GM03348 (cell line): Measurements from ENCODE around the gene ABHD14A.
A peak's percentile ranks its signal among the peaks of the same experiment; 100 is the strongest.
"Not testable (repeated sequence)": the region's sequence is repeated elsewhere in the genome, so short reads cannot be mapped to it uniquely, and the experiment has no call there.

Experiments used
- DNase-seq: peaks from one replicate; pipeline ENCODE4 v3.0.0; 2012; ENCODE audit warnings: low spot score

ABHD14A gene

DNA sequence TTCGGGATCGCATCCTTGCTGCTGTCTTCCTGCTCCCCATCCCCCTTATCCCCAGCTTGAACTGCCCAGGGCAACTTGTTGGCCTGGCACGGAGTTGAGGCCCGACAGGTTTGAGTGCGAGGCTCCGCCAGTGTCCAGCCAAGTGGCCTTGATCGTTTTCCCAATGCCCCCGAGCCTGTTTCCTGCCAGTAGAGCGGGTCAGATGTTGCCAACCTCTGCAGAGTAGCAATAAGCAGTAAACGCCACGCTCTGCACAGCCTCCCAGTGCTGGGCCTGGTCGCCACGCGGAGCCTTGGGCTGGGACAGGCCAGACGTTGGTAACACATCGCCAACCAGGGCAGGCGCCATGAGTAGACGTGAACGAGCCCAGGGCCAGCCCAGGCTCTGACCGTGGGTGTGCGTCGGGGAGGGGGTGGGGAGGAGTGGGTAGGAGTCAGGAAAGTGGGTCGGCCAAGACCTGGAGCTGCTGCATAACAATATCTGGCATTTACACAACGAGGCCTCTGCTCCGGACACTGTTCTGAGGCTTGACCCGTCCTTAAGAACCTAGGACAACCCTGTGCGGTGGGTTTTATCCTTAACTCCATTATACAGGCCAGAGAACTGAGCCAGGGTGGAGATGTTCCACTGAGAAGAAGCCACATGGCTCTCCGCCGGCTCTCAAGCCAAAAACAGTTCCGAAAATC, 444 bp upstream of the ABHD14A start:
- peak; percentile 49 for DNase-seq

DNA sequence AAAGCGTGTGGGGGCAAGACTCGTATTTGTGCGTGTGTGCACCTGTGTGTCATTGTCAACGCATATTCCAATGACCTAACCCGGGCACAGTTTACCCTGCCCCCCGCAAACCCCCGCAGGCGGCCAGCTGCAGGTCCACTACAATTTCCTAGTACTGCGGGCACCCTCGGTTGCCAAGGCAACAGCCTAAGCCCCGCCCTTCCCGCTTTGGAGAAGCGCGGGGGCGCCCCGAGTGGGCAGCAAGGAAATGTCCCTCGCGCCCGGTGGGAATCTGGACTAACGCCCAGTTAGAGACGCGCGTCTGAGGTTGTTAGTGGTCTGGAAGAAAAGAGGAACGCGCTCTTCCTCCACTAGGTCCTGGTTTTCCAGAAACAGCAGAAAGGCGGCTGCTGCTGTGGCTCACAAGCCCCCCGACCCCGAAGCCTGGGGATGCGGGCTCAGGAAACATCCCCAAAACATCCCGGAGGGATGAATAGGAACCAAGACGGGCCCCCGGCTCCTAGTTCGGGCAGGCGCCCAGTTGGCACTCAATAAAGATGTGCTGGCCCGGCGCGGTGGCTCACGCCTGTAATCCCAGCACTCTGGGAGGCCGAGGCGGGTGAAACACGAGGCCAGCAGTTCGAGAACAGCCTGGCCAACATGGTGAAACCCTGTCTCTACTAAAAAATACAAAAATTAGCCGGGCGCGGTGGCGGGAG, 1.1 kb downstream of the ABHD14A start:
- DNase-seq = peak; percentile 59

DNA sequence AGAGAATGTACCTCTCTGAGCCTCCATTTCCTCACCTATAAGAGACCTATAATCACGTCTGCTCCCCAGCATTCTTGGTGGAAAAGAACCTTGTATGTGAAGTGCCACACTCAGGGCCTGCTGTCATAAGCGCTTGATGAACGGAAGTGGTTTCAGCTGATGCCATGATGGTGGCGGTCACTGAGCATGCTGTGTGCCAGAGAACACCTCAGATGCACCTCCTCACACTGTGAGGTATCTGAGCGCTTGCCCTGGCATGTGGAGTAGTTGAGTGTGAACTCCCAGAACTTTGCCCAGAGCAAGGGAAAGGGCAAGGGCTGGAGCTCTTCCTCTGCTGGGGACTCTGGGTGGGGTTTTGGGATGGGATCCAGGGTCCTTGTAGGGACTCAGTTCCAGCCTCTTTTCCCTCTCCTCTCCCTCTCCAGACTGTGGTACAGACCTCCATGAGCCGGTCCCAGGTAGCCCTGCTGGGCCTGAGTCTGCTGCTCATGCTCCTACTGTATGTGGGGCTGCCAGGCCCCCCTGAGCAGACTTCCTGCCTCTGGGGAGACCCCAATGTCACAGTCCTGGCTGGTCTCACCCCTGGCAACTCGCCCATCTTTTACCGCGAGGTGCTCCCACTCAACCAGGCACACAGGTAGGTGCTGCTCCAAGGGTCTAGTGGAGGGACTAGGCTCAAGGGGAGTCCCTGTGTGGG, 2.7 kb downstream of the ABHD14A start:
- no peak for DNase-seq

DNA sequence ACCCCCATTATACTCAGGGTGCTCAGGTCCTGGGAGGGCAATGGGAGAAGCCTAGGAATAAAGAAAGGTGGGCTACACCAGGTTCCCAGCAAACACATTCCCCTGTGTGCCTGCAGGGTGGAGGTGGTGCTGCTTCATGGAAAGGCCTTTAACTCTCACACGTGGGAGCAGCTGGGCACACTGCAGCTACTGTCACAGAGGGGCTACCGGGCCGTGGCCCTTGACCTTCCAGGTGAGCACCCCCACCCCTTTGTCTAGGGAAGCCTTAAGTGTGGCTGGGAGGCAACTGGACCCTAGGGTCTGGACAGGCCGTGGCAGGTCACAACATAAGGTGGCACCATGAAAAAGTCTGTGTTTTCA, 3.3 kb downstream of the ABHD14A start:
- no peak for DNase-seq

GRCh38 chr3:51980253-51980652, 5.4 kb downstream of the ABHD14A start:
- DNase-seq = no peak

GRCh38 chr3:51982352-51982837, 7.5 kb downstream of the ABHD14A start:
- peak; percentile 50 for DNase-seq

- DNase-seq = peak; percentile 98
Observed at GRCh38 chr3:51982838-51983577, 8.1 kb downstream of the ABHD14A start, which contains the start of gene ACY1. Gene ACY1 (plus strand): TSS chr3:51983535. CDS start chr3:51984065, 530 bp downstream.

- no peak for DNase-seq
Observed at GRCh38 chr3:51983578-51984268, 8.9 kb downstream of the ABHD14A start.

- DNase-seq = no peak
Observed at GRCh38 chr3:51984269-51984647, 9.4 kb downstream of the ABHD14A start.

DNA sequence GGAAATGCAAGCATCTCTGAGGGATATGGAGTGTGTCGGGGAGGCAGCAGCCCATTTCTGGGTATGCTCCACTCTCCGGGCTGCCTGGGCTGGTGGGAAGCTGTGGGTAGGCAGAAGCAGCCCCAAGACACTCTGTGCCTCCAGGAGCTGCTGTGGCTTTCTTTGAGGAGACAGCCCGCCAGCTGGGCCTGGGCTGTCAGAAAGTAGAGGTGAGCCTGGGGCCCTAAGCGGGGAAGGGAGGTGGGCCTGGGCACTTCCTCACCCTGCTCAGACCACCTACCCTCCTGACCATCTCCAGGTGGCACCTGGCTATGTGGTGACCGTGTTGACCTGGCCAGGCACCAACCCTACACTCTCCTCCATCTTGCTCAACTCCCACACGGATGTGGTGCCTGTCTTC, 10.2 kb downstream of the ABHD14A start:
- DNase-seq = no peak

GRCh38 chr3:51986010-51986947, 11.4 kb downstream of the ABHD14A start:
- DNase-seq = no peak

DNA sequence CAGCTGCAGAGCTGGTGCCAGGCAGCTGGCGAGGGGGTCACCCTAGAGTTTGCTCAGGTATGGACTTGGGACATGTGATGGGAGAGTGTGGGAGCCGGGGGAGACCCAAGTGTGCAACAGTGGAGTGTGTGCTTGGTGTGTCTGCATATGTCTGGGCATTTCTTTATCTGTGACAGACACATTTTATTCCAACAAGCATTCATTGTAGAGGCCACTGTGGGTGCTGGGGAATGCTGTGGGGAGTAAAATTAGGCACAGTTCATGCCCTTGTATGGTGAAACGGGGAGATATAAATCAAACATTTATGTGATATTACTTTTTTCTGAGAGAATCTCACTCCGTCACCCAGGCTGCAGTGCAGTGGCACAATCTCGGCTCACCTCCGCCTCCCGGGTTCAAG, 12.7 kb downstream of the ABHD14A start:
- no peak for DNase-seq

GRCh38 chr3:51988286-51989146, 13.7 kb downstream of the ABHD14A start:
- no peak for DNase-seq

GRCh38 chr3:51990501-51990971, 15.7 kb downstream of the ABHD14A start:
- not testable (repeated sequence) for DNase-seq

GRCh38 chr3:51992017-51992682, 17.3 kb downstream of the ABHD14A start:
- no peak for DNase-seq

- not testable (repeated sequence) for DNase-seq
Observed at GRCh38 chr3:51993657-51994056, 18.8 kb downstream of the ABHD14A start.

DNA sequence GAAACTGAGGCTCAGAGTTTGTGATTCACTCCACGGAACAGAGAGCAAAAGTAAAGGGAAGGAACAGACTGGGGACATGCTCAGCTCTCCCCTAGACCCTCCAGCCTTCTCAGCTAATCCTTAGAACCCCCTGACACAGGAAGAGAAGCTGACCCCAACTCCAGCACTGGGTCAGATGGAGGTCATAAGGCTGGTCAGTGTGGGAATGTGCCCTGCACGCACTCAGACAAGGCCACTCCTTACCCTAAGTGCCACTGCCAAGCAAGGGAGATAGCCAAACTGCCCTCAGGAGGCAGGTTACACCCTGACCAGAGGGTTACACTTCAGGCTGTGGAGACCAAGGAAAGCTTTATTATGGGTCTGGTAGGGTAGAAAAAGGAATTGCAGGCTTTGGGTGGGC, 19.7 kb downstream of the ABHD14A start:
- no peak for DNase-seq

DNA sequence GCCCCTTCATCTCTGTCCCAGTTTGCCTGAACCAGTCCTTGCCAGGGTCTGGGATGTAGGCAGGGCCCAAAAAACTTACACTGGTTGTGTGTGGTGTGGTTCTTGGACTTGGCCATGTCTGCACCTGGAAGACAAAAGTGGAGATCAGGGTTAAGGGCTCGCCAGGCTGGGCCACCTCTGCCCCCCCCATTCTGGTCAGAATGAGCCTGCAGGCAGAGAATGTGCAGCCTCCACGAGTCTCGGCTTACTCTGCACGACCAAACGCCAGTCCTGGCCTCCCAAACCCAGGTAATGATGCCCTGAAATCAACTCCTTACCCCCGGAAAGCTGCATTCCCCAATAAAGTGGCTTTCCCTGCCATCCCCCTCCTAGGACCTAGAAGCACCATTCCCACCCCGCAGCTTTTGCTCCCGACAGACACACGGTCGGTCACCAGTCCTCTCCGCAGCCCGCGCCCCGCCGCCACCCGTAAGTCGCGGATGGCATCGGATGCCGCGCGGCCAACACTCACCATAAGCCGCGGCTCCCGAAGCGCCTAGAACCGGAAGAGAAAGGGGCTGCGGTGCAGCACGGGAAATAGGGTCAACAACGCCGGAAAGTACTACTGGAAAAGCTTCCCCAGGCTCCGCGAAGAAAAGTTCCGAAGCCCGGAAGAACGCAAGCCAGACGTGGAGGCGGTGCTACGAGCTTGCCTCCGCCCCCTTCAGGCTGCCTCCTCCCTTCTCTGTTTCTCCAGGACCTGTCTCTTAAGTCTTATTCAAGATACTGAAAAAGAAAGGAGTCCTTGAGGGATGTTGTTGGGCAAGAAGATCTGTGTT, 20.7 kb downstream of the ABHD14A start, which contains the start of gene RPL29:
TSS of gene RPL29 (minus strand) at position 550 of the 818 bp plus-strand sequence. CDS start at position 116, 434 bp downstream.
- DNase-seq = peak; percentile 95
